ENCODE data around the gene LRIG1. TPM values are rescaled to one million over a fixed set of nuclear protein-coding genes. Genes with fewer than 3 reads are reported as not detected.

LRIG1 gene
- total and polyA plus RNA-seq, 10 of the 15 experiments (the other 5 are each of a cell fraction or from before 2014, with no cell fraction given): 0.84 to 16.4 (median 8.1) TPM

DNA sequence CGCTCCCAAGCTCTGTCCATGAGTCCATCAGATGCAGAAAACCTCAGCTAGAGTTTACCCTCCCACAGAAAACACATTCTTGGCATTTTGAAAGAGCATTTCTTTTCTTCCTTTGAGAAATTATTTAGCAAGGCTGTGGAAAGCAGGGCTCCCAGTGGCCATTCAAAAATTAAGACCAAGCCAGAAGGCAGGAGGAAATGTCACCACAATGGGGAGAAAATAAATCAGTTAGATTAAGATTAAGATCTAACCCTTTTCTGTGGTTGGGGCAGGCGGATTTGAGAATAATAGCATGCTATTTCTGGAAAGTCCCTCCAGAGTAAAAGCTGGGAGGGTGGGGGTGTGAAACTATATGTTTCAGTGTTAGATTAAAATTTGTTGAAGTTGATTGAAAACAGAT lies 20.2 kb downstream of the LRIG1 start (continued):
- TF ChIP-seq, protein P1, sequence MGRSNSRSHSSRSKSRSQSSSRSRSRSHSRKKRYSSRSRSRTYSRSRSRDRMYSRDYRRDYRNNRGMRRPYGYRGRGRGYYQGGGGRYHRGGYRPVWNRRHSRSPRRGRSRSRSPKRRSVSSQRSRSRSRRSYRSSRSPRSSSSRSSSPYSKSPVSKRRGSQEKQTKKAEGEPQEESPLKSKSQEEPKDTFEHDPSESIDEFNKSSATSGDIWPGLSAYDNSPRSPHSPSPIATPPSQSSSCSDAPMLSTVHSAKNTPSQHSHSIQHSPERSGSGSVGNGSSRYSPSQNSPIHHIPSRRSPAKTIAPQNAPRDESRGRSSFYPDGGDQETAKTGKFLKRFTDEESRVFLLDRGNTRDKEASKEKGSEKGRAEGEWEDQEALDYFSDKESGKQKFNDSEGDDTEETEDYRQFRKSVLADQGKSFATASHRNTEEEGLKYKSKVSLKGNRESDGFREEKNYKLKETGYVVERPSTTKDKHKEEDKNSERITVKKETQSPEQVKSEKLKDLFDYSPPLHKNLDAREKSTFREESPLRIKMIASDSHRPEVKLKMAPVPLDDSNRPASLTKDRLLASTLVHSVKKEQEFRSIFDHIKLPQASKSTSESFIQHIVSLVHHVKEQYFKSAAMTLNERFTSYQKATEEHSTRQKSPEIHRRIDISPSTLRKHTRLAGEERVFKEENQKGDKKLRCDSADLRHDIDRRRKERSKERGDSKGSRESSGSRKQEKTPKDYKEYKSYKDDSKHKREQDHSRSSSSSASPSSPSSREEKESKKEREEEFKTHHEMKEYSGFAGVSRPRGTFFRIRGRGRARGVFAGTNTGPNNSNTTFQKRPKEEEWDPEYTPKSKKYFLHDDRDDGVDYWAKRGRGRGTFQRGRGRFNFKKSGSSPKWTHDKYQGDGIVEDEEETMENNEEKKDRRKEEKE (IDR thresholded peaks at IDR 0.05): no peak
- TF ChIP-seq POLR2AphosphoS2 (IDR thresholded peaks at IDR 0.05; ENCODE audit: low read depth, low read length): no peak
- no peak for TF ChIP-seq TBL1XR1 (IDR thresholded peaks at IDR 0.05; ENCODE audit: low read depth, low read length)

DNA sequence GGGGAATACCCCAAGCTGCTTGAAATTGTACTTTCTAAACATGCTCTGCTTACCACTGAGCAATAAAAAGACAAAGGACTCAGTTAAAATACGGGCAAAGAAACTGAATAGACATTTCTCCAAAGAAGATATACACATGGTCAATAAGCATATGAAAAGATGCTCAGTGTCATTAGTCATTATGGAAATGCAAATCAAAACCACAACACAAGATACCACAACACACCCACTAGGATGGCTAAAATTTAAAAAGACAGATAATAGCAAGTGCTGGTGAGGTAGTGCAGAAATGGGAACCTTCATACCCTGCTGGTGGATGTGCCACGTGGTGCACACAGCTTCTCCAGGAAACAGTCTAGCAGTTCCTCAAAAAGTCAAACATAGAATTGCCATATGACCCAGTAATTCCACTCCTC lies 21.3 kb downstream of the LRIG1 start:
- ChIA-PET SMC1A (ENCODE audit: uncharacterized antibody, unreplicated experiment) (interaction anchor here (0.9 to 6.6 kb wide), 3 partner anchors 9 to 12 kb away, joined by 4 to 62 read pairs (median 5); no protein-coding TSS in a partner anchor), POLR2A (no interaction called here), CTCF (interaction anchor here (1.2 to 2.0 kb wide), 2 partner anchors 11 to 13 kb away, joined by 3 to 4 read pairs; no protein-coding TSS in a partner anchor), RAD21 (ENCODE audit: unreplicated experiment) (interaction anchor here (1.0 kb wide), 1 partner anchor 12 kb away, joined by 3 read pairs; no protein-coding TSS in a partner anchor)
- H3K4me2 ChIP-seq (ENCODE audit: control insufficient read depth, insufficient read depth): no peak overlapping the region
- H3K79me2 ChIP-seq (ENCODE audit: control insufficient read depth, insufficient read depth, low read length): peaks cover 5% of the 10 kb centered on the region; the same call in 1 of the 2 replicates
- 25% methylated on average over 2 of the region's 2 CpGs for WGBS (ENCODE audit: insufficient coverage, insufficient replicate concordance, low lambda C conversion rate, missing lambda C conversion rate)
- H3K27me3 ChIP-seq (replicated peaks in 1 of 2; ENCODE audit: control insufficient read depth in 2 of 2, insufficient read depth in 2 of 2, low read length in 1 of 2): no peaks in the 10 kb centered on the region
- no peaks in the 10 kb centered on the region for H3K36me3 ChIP-seq (ENCODE audit: control insufficient read depth in 2 of 2, insufficient read depth in 2 of 2, low read length in 1 of 2)
- H3K27ac ChIP-seq (ENCODE audit: control insufficient read depth, insufficient read depth): no peak overlapping the region
- no TSS peak for BruUV-seq (replicated peaks)
- ATAC-seq (peak; percentile 28), FAIRE-seq (no peak), DNase-seq (ENCODE audit: low read depth, low spot score) (no peak)
- intact Hi-C loops (cut with micrococcal nuclease; ENCODE audit: unreplicated experiment) (loop anchor here (10.0 kb wide), 1 partner anchor 525 kb away; no protein-coding TSS in a partner anchor), in situ Hi-C loops (cut with MboI) (no loop called here)
- peaks cover 9% of the 10 kb centered on the region for H3K9me3 ChIP-seq (replicated peaks; ENCODE audit: control insufficient read depth, insufficient read depth, low read length)
- no peaks in the 10 kb centered on the region for H4K20me1 ChIP-seq (ENCODE audit: control insufficient read depth, insufficient read depth)
- no peak overlapping the region for H3K4me3 ChIP-seq
- H3K9ac ChIP-seq (ENCODE audit: control insufficient read depth, insufficient read depth, low read length): no peak overlapping the region
- H2AFZ ChIP-seq (ENCODE audit: control insufficient read depth, low read depth, low read length): no peak overlapping the region
- H3K4me1 ChIP-seq (ENCODE audit: control insufficient read depth, insufficient read depth, low read length): peaks cover 41% of the 10 kb centered on the region
- TF ChIP-seq PML (IDR thresholded peaks at IDR 0.05; ENCODE audit: low read length): 0 out of 2 replicates have a peak, but pooled peaks have one; percentile 55
- 0 out of 2 replicates have a peak, but pooled peaks have one; percentile 15 for TF ChIP-seq MEF2A (IDR thresholded peaks at IDR 0.05; ENCODE audit: insufficient read depth, low read depth, low read length)
- TF ChIP-seq CBFB (IDR thresholded peaks at IDR 0.05; ENCODE audit: low read depth): peak; percentile 73; the same call in 1 of the 2 replicates
- peak; percentile 41; the same call in 1 of the 2 replicates for TF ChIP-seq NFIC (IDR thresholded peaks at IDR 0.05; ENCODE audit: low read depth, low read length)
- TF ChIP-seq DPF2 (IDR thresholded peaks at IDR 0.05): peak; percentile 18; the same call in 1 of the 2 replicates
- TF ChIP-seq SMARCA5 (IDR thresholded peaks at IDR 0.05): peak; percentile 68
- TF ChIP-seq JUNB (IDR thresholded peaks at IDR 0.05): peak; percentile 38; the same call in 1 of the 2 replicates
- TF ChIP-seq, protein P2, sequence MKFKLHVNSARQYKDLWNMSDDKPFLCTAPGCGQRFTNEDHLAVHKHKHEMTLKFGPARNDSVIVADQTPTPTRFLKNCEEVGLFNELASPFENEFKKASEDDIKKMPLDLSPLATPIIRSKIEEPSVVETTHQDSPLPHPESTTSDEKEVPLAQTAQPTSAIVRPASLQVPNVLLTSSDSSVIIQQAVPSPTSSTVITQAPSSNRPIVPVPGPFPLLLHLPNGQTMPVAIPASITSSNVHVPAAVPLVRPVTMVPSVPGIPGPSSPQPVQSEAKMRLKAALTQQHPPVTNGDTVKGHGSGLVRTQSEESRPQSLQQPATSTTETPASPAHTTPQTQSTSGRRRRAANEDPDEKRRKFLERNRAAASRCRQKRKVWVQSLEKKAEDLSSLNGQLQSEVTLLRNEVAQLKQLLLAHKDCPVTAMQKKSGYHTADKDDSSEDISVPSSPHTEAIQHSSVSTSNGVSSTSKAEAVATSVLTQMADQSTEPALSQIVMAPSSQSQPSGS (IDR thresholded peaks at IDR 0.05; ENCODE audit: low read length): peak; percentile 74
- peak; percentile 100 for TF ChIP-seq CBX5 (IDR thresholded peaks at IDR 0.05; ENCODE audit: low read depth)
- TF ChIP-seq TCF7 (IDR thresholded peaks at IDR 0.05; ENCODE audit: borderline replicate concordance): peak; percentile 90
- TF ChIP-seq MTA3 (IDR thresholded peaks at IDR 0.05; ENCODE audit: borderline replicate concordance, low read length): peak; percentile 28; the same call in 1 of the 2 replicates
- 0 out of 2 replicates have a peak, but pooled peaks have one; percentile 51 for TF ChIP-seq TBL1XR1 (IDR thresholded peaks at IDR 0.05; ENCODE audit: low read depth, low read length)
- peak; percentile 97 for TF ChIP-seq RUNX3 (IDR thresholded peaks at IDR 0.05; ENCODE audit: low read length)
- no peak for TF ChIP-seq YY1 (IDR thresholded peaks at IDR 0.05; ENCODE audit: low read depth, low read length)
- peak; percentile 88 for TF ChIP-seq POU2F2 (IDR thresholded peaks at IDR 0.05; ENCODE audit: borderline replicate concordance, low read depth, low read length)
- TF ChIP-seq, protein P3, sequence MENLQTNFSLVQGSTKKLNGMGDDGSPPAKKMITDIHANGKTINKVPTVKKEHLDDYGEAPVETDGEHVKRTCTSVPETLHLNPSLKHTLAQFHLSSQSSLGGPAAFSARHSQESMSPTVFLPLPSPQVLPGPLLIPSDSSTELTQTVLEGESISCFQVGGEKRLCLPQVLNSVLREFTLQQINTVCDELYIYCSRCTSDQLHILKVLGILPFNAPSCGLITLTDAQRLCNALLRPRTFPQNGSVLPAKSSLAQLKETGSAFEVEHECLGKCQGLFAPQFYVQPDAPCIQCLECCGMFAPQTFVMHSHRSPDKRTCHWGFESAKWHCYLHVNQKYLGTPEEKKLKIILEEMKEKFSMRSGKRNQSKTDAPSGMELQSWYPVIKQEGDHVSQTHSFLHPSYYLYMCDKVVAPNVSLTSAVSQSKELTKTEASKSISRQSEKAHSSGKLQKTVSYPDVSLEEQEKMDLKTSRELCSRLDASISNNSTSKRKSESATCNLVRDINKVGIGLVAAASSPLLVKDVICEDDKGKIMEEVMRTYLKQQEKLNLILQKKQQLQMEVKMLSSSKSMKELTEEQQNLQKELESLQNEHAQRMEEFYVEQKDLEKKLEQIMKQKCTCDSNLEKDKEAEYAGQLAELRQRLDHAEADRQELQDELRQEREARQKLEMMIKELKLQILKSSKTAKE (IDR thresholded peaks at IDR 0.05; ENCODE audit: low read depth, poor library complexity, severe bottlenecking): no peak
